HG03045 (cell line): ENCODE data around the gene SMTN.

Experiments
- ATAC-seq: cut with Tn5 transposase; IDR thresholded peaks from one replicate; pipeline ENCODE4 v1.9.1; 2021; ENCODE audit warnings: mild to moderate bottlenecking, moderate library complexity; ENCODE audit not compliant: unreplicated experiment

SMTN gene

DNA sequence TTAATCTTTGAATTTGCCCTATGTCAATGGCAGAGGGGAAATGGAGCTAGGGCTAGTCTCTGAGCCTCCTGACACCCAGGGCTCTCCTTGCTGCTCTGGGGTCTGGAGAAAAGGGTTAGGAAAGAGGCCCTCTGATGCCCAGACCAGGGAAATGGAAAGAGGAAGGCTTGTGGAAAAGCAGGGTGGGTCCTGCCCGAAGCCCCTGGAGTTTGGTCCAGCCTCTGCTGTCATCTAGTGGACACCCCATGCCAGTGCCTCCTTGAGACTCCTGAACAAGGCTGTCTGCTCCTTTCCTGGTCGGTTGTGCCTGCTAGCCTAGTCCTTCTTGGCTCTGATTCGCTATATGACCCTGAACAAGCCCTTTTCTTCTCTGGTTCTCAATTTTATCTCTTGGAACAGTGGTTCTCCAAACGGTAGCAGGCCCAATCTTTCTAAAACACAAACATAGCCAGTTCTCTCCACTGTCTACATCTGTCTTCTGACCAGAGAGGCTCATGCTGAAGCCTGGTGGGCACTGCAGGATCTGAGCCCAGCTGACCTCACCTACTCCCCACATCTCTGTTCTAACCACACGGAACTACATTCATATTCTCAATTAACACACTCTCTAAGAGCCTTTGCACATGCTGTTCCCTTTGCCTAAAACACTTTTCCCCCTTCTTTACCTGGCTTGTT is 68.0 kb downstream of the SMTN start:
- ATAC-seq = no peak

DNA sequence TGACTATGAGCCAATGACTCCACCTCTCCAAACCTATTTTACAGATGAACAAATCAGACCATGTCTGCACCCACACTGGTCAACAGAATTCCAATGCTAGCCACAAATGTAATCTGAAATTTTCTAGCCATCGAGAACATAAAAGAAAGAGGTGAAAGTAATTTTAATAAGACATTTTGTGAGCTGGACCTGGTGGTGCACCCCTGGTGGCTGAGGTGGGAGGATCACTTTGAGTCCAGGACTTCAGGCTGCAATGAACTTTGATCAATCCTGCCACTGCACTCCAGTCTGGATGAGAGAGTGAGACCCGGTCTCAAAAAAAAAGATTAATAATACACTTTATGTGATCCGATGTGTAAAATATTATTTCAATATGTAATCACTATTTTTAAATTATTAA is 69.5 kb downstream of the SMTN start:
- no peak for ATAC-seq

DNA sequence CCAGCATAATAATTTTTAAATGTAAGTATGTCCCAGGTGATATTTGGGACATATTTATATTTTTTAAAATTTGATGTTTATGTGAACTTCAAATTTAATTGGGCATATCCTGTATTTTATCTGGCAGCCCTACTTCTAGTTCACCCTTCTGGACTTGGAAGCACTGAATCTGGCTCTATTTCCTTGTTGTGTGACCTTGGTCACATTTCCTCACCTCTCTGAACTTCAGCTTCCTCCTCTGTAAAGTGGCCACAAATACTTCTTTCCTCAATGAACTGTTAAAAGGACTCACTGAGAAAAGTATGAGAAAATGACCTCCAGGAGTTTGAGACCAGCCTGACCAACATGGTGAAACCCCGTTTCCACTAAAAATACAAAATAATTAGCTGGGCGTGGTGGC is 70.8 kb downstream of the SMTN start:
- ATAC-seq = no peak

GRCh38 chr22:31153357-31153756 is 72.2 kb downstream of the SMTN start:
- ATAC-seq = no peak
